GM18907 (cell line): ENCODE data around the gene MPP3.

Source experiments
- ATAC-seq: cut with Tn5 transposase; IDR thresholded peaks from one replicate; pipeline ENCODE4 v1.9.1; 2021; ENCODE audit warnings: mild to moderate bottlenecking, moderate library complexity; ENCODE audit not compliant: unreplicated experiment

MPP3 gene

GRCh38 chr17:43756201-43756600 lies 76.7 kb downstream of the MPP3 start:
- no peak for ATAC-seq

GRCh38 chr17:43755389-43755875 lies 77.5 kb downstream of the MPP3 start:
- no peak for ATAC-seq

GRCh38 chr17:43754947-43755346 lies 78.0 kb downstream of the MPP3 start:
- no peak for ATAC-seq

GRCh38 chr17:43753493-43754129 lies 79.3 kb downstream of the MPP3 start:
- no peak for ATAC-seq
